ENCODE results near the gene ZNF618.

Gene ZNF618

GRCh38 chr9:113979343-113980127, 103.4 kb downstream of the ZNF618 start:
- CTCF ChIA-PET = interaction anchor here (1.0 to 2.6 kb wide), 5 partner anchors 16 to 311 kb away, joined by 3 to 11 read pairs (median 3); no protein-coding TSS in a partner anchor
- no peak for TF ChIP-seq CTCF (IDR thresholded peaks at IDR 0.05; ENCODE audit: insufficient read depth, low read length, missing control alignments)
- POLR2A ChIA-PET = no interaction called here
- DNase-seq (ENCODE audit: low read depth, low spot score) = no peak
- H3K4me3 ChIP-seq (ENCODE audit: low read depth, low read length) = no peak overlapping the region

- no peak for TF ChIP-seq CTCF (IDR thresholded peaks at IDR 0.05; ENCODE audit: insufficient read depth, low read length, missing control alignments)
- DNase-seq (ENCODE audit: low read depth, low spot score) = no peak
- ChIA-PET POLR2A (no interaction called here), CTCF (interaction anchor here (1.0 to 2.5 kb wide), 3 partner anchors 14 to 178 kb away, joined by 3 to 8 read pairs (median 3); no protein-coding TSS in a partner anchor)
- no peak overlapping the region for H3K4me3 ChIP-seq (ENCODE audit: low read depth, low read length)
These were observed 108.7 kb downstream of the ZNF618 start for GRCh38 chr9:113984639-113985380.

- ChIA-PET CTCF (interaction anchor here (2.5 kb wide), 1 partner anchor 23 kb away, joined by 8 read pairs; no protein-coding TSS in a partner anchor), POLR2A (no interaction called here)
- DNase-seq (ENCODE audit: low read depth, low spot score) = no peak
These were observed 110.0 kb downstream of the ZNF618 start for GRCh38 chr9:113985968-113986585.

GRCh38 chr9:113986931-113987330, 110.8 kb downstream of the ZNF618 start:
- no peak overlapping the region for H3K4me3 ChIP-seq (ENCODE audit: low read depth, low read length)
- no peak for TF ChIP-seq CTCF (IDR thresholded peaks at IDR 0.05; ENCODE audit: insufficient read depth, low read length, missing control alignments)
- ChIA-PET POLR2A (no interaction called here), CTCF (no interaction called here)
- no peak for DNase-seq (ENCODE audit: low read depth, low spot score)

More at GRCh38 chr9:113985968-113986585, 110.0 kb downstream of the ZNF618 start:
- TF ChIP-seq CTCF (IDR thresholded peaks at IDR 0.05; ENCODE audit: insufficient read depth, low read length, missing control alignments) = no peak
- no peak overlapping the region for H3K4me3 ChIP-seq (ENCODE audit: low read depth, low read length)

GRCh38 chr9:113987526-113987925, 111.4 kb downstream of the ZNF618 start:
- CTCF ChIA-PET = no interaction called here
- TF ChIP-seq CTCF (IDR thresholded peaks at IDR 0.05; ENCODE audit: insufficient read depth, low read length, missing control alignments) = no peak
- no peak overlapping the region for H3K4me3 ChIP-seq (ENCODE audit: low read depth, low read length)
- POLR2A ChIA-PET = no interaction called here
- no peak for DNase-seq (ENCODE audit: low read depth, low spot score)
